Spleen (tissue), 11 donors: ENCODE data around the gene CPNE9. TPM values are rescaled to one million over a fixed set of nuclear protein-coding genes. Genes with fewer than 3 reads are reported as not detected.

Source experiments
- DNase-seq: peaks from one replicate; pipeline ENCODE4 v3.0.0-alpha.2; 2020
- H3K27ac ChIP-seq, 8 donors: fragments of 200-600 bp; sonication (generic) in 7 of 8; 1 replicate in 4 of 8; 2 replicates in 4 of 8; pipeline versions ENCODE4 v1.5.0 to v1.8.0; 2016 to 2021; ENCODE audit warnings: inconsistent platforms in 4 of 8, mild to moderate bottlenecking in 4 of 8, moderate library complexity in 1 of 8
- H3K27me3 ChIP-seq, 7 donors: fragments of 200-600 bp; sonication (generic) in 6 of 7; replicated peaks in 1 of 7; 1 replicate in 4 of 7; 2 replicates in 3 of 7; pipeline versions ENCODE4 v1.5.0 to v1.8.0; 2016 to 2021; ENCODE audit warnings: inconsistent platforms in 3 of 7, mild to moderate bottlenecking in 1 of 7
- H3K36me3 ChIP-seq, 6 donors: fragments of 200-600 bp; sonication (generic) in 5 of 6; 1 replicate in 4 of 6; 2 replicates in 2 of 6; pipeline versions ENCODE4 v1.5.0 to v1.8.0; 2016 to 2021; ENCODE audit warnings: inconsistent platforms in 2 of 6
- H3K4me1 ChIP-seq, 6 donors: fragments of 200-600 bp; sonication (generic) in 5 of 6; 1 replicate in 3 of 6; 2 replicates in 3 of 6; pipeline versions ENCODE4 v1.5.0 to v1.8.0; 2016 to 2021; ENCODE audit warnings: inconsistent platforms in 3 of 6
- H3K4me3 ChIP-seq, 8 donors: fragments of 200-600 bp; sonication (generic) in 7 of 8; 1 replicate in 4 of 8; 2 replicates in 4 of 8; pipeline versions ENCODE4 v1.5.0 to v1.8.0; 2016 to 2021; ENCODE audit warnings: inconsistent platforms in 4 of 8, mild to moderate bottlenecking in 4 of 8, moderate library complexity in 2 of 8
- H3K9me3 ChIP-seq, 8 donors: fragments of 200-600 bp; sonication (generic) in 7 of 8; 1 replicate in 4 of 8; 2 replicates in 4 of 8; pipeline versions ENCODE4 v1.5.0 to v1.8.0; 2016 to 2021; ENCODE audit warnings: inconsistent platforms in 4 of 8
- POLR2A ChIP-seq, 3 donors: fragments of 450-650 bp; IDR thresholded peaks; one replicate each; pipeline ENCODE4 v1.5.1; 2017; ENCODE audit warnings: antibody characterized with exemption in 3 of 3, mild to moderate bottlenecking in 1 of 3
- POLR2AphosphoS5 ChIP-seq, 3 donors: sonication (generic); formaldehyde crosslinking; IDR thresholded peaks; one replicate each; pipeline ENCODE4 v1.5.1; 2017; ENCODE audit warnings: antibody characterized with exemption in 3 of 3
- WGBS, 5 donors: extraction: QIAGEN DNeasy Blood & Tissue Kit in 3 of 5; methylation state at CpG; one replicate each; pipeline versions ENCODE4 v1.1.5 to v1.1.7; 2013 to 2018; 5-methylcytosine and 5-hydroxymethylcytosine counted together
- intact Hi-C: fragments of 100-400 bp; cut with DNase I; formaldehyde crosslinking; loops from one replicate; pipeline ENCODE4 v1.15.0; 2023; ENCODE audit warnings: low total_unique reads
- polyA plus RNA-seq, 3 donors: library from polyadenylated mRNA; stranded (reverse); fragments of 200-250 nt; gene quantifications; one replicate each; pipeline ENCODE4 v1.2.1, GENCODE V29; 2013
- total RNA-seq, 7 donors: library from RNA; depleted of rRNA in 3 of 7; stranded (reverse); fragments of >200 nt in 3 of 7; fragmentation: NEBNext Ultra II Directional in 4 of 7; extraction: Animal tissue kit (Norgen Biotek cat#: 25700) in 4 of 7; gene quantifications; one replicate each; pipeline versions ENCODE4 v1.1.0 to v1.2.1, GENCODE V29; 2016 to 2021
- TF ChIP-seq, protein P1 (sequence below), 11 experiments: fragments of 200-600 bp in 7 of 11; fragments of 450-650 bp in 4 of 11; sonication (generic) in 4 of 11; IDR thresholded peaks in 8 of 11; conservative IDR thresholded peaks in 3 of 11; 1 replicate in 7 of 11; 2 replicates in 4 of 11; pipeline versions ENCODE4 v1.4.0 to v1.8.0; 2016 to 2021; ENCODE audit warnings: antibody characterized with exemption in 11 of 11, inconsistent platforms in 4 of 11, mild to moderate bottlenecking in 1 of 11
- donor health status: healthy with polysubstance abuse.
- donor health status: DM: no; HTN: no; CAD: no; lungs with moderate emphysema.
- donor health status: DM: no; HTN: no; CAD: no.
- donor health status: Bipolar disorder and iron deficiency.
- donor health status: healthy.
- donor health status: DM: no; HTN: no; CAD: no.
- donor health status: DM: yes; HTN: yes; CAD: no.

CPNE9 gene
- total and polyA plus RNA-seq, 10 donors: 0.15 to 0.63 (median 0.20) TPM; not detected in 6

DNA sequence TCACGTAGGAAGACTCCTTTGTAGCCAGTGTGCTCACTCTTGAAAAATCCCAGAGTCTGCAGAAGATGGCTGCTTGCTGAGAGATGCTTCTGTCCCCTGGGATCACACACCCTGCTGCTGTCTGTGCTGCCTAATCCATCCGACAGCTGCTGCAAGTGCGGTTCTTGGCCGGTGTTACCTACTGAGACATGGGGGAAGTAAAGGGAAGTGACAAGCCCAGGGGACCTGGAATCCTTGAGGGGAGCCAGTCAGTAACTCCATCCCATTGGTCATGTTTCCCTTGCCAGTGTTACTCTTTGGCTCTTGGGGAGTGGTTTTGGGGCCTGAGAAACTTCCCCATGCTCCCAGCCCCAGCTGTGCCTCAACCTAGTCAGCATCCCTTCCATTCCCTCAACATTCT is 8.3 kb upstream of the CPNE9 start:
- TF ChIP-seq, protein P1, sequence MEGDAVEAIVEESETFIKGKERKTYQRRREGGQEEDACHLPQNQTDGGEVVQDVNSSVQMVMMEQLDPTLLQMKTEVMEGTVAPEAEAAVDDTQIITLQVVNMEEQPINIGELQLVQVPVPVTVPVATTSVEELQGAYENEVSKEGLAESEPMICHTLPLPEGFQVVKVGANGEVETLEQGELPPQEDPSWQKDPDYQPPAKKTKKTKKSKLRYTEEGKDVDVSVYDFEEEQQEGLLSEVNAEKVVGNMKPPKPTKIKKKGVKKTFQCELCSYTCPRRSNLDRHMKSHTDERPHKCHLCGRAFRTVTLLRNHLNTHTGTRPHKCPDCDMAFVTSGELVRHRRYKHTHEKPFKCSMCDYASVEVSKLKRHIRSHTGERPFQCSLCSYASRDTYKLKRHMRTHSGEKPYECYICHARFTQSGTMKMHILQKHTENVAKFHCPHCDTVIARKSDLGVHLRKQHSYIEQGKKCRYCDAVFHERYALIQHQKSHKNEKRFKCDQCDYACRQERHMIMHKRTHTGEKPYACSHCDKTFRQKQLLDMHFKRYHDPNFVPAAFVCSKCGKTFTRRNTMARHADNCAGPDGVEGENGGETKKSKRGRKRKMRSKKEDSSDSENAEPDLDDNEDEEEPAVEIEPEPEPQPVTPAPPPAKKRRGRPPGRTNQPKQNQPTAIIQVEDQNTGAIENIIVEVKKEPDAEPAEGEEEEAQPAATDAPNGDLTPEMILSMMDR (IDR thresholded peaks at IDR 0.05 in 8 of 11, conservative IDR thresholded peaks at IDR 0.05 in 3 of 11): no peak
- TF ChIP-seq POLR2A (IDR thresholded peaks at IDR 0.05): no peak
- no peak for TF ChIP-seq POLR2AphosphoS5 (IDR thresholded peaks at IDR 0.05)
- Histone ChIP-seq H3K36me3 (peaks cover 0 to 100% (median 100%) of the 10 kb centered on the region in 6 donors), H3K4me3 (no peak overlapping the region), H3K27me3 (no peaks in the 10 kb centered on the region), H3K4me1 (peaks cover 0 to 10% (median 2%) of the 10 kb centered on the region in 6 donors), H3K9me3 (no peaks in the 10 kb centered on the region), H3K27ac (no peak overlapping the region)
- WGBS, 5 donors: 92 to 99% (median 98%) methylated on average over 4 of the region's 4 CpGs
- intact Hi-C loops: no loop called here
- peak; percentile 45 for DNase-seq

DNA sequence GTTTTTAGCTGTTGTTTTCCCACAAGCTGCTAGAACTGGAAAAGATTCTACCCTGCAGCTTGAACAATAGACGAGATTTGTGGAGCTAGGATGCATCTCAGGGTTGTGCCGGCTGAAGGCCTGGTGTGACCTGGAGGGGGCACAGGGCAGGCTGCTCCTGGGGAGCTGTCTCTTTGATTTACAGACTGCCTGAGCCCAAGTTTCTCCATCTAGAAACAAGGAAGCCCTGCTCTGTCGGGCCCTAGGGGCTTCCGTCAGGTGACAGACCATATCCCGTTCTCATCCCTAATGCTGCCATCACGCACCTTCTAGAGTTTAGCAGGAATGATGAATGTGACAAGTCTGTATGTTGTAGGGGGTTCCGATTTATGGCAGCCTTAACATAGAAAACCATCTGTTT is 7.9 kb upstream of the CPNE9 start:
- Histone ChIP-seq H3K36me3 (peaks cover 0 to 100% (median 99%) of the 10 kb centered on the region in 6 donors), H3K4me1 (peaks cover 0 to 6% (median under 1%) of the 10 kb centered on the region in 6 donors), H3K27me3 (no peaks in the 10 kb centered on the region), H3K4me3 (no peak overlapping the region), H3K9me3 (no peaks in the 10 kb centered on the region), H3K27ac (no peak overlapping the region)
- TF ChIP-seq, protein P1 (IDR thresholded peaks at IDR 0.05 in 8 of 11, conservative IDR thresholded peaks at IDR 0.05 in 3 of 11): no peak
- TF ChIP-seq POLR2AphosphoS5 (IDR thresholded peaks at IDR 0.05): no peak
- TF ChIP-seq POLR2A (IDR thresholded peaks at IDR 0.05): no peak
- DNase-seq: no peak
- WGBS, 5 donors: 89 to 96% (median 92%) methylated on average over 7 of the region's 7 CpGs
- intact Hi-C loops: no loop called here

DNA sequence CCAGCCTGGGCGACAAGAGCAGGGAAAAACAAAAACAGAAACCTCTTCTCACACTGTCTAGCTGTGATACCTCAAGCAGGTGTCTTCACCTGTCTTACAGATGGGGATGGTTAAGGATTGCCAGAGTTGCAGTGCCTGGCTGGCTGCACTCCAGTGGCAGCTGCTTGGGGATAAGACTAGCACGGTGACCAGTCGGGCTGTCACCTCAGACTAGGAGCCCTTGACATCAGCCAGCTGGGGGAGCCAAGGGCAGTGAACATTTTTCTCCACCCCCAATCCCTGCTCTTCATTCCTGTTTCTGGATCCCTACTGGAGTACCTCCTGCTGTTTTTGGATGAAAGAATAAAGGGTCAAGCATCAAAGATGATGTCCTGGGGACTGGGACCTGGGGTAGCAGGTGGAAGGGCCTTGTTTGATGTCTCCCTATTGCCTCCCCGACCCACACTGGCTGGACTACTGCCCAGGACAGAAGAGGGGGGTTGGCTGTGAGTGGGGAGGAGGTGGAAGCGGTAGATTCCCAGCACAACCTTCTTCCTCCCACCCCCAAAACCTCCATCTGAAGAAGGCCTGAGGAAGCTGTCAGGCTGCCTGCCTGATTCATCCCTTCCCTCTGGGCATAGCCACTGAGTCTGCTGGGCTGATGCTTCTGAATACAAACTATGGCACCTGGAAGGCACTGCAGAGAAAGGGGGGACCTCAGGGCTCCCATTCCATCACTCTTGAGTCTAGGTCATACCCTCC is 7.0 kb upstream of the CPNE9 start:
- WGBS, 5 donors: 78 to 91% (median 85%) methylated on average over 3 to 5 of the region's 5 CpGs
- intact Hi-C loops: no loop called here
- Histone ChIP-seq H3K9me3 (no peaks in the 10 kb centered on the region), H3K27ac (no peak overlapping the region), H3K27me3 (no peaks in the 10 kb centered on the region), H3K4me3 (no peak overlapping the region), H3K36me3 (peaks cover 0 to 100% (median 99%) of the 10 kb centered on the region in 6 donors), H3K4me1 (no peaks in the 10 kb centered on the region)
- TF ChIP-seq POLR2A (IDR thresholded peaks at IDR 0.05): no peak
- no peak for TF ChIP-seq POLR2AphosphoS5 (IDR thresholded peaks at IDR 0.05)
- TF ChIP-seq, protein P1 (IDR thresholded peaks at IDR 0.05 in 8 of 11, conservative IDR thresholded peaks at IDR 0.05 in 3 of 11): no peak
- DNase-seq: peak; percentile 30

DNA sequence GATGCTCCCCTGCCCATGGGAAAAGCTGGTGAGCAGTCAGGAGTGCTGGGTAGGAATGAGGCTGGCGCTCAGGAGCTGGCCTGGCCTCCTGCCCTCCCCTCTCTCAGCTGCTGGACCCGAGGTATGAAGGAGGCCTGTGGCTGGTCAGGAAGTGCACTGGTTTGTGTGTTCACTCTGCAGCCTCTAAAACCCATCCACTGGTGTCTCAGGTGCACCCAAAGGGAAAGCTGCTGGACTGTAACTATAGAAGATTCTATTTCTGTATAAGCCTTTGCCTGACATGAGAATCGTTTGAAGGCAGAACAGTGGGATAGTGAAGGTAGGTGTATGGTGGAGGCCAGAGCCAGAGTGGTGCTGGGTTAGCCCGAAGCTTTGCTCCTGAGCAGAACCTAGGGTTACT is 5.7 kb upstream of the CPNE9 start:
- peaks cover 0 to 1% (median 0%) of the 10 kb centered on the region in 7 donors for H3K27me3 ChIP-seq
- intact Hi-C loops: no loop called here
- H3K9me3 ChIP-seq: no peaks in the 10 kb centered on the region
- no peak overlapping the region for H3K27ac ChIP-seq
- WGBS, 5 donors: 83 to 89% (median 87%) methylated on average over 4 of the region's 4 CpGs
- no peak overlapping the region for H3K4me3 ChIP-seq
- DNase-seq: peak; percentile 15
- peaks cover 0 to 100% (median 98%) of the 10 kb centered on the region in 6 donors for H3K36me3 ChIP-seq
- H3K4me1 ChIP-seq: no peaks in the 10 kb centered on the region
- TF ChIP-seq, protein P1 (IDR thresholded peaks at IDR 0.05 in 8 of 11, conservative IDR thresholded peaks at IDR 0.05 in 3 of 11): no peak
- TF ChIP-seq POLR2A (IDR thresholded peaks at IDR 0.05) (no peak), POLR2AphosphoS5 (IDR thresholded peaks at IDR 0.05) (no peak)
